Measurements from ENCODE around the gene HAUS7.
A peak's percentile ranks its signal among the peaks of the same experiment; 100 is the strongest.

Gene HAUS7

GRCh38 chrX:153433161-153433680 lies 37.2 kb downstream of the HAUS7 start:
- no peak for DNase-seq

DNA sequence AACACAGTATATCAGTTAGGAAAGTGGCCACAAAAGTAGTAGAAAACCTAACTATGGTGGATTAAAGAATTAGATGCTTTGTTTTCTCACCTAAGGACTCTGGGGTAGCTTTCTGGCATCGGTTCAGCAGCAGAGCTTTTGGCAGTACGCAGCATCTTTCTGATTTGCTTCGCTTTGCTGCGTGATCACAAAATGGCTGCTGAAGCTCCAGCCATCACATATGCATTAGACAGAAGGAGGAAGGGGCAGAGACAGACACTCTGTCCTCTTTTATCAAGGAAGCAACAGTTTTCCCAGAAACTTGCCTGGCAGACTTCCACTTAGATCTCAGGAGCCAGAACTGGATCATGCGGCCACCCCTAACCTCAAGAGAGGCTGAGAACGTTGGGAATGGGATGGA lies 39.6 kb downstream of the HAUS7 start:
- DNase-seq: no peak

GRCh38 chrX:153426204-153426603 lies 44.2 kb downstream of the HAUS7 start:
- DNase-seq: no peak

DNA sequence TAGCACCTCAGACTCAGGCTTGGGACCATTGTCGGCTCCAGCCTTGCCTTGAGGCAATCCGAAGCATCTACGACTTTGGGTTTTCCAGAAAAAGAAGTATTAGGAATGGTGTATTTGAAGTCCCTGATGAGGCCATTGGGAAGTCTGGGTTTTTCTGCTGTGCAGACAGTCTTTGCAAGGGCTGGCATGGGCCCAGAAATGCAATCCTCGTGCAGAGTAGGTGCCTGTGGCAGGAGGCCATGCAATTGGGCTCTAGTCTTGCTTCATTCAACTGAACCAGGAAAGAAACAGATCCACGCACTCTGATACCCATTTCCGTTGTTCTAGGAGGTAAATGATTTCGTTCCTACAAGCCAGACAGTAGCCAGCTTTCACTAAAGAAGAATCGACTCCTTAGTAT lies 46.7 kb downstream of the HAUS7 start:
- DNase-seq: no peak

GRCh38 chrX:153421856-153422255 lies 48.5 kb downstream of the HAUS7 start:
- DNase-seq: no peak

GRCh38 chrX:153420851-153421599 lies 49.4 kb downstream of the HAUS7 start:
- no peak for DNase-seq

DNA sequence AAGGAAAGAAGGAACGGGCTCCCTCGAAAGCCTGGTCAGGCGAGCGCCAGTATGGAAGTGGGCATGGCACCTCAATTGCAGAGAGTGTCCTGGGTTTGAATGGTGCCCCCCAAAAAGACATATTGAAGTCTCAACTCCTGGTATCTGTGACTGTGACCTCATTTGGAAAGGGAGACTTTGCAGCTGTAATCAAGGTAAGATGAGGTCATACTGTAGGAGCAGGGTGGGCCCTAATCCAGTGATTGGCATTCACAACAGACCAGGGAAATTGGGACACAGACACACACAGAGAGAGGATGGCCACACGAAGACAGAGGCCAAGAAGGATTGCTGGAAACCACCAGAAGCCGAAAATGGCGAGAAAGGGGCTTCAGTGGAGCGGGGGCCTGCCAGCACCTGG lies 52.7 kb downstream of the HAUS7 start:
- DNase-seq: no peak

GRCh38 chrX:153416781-153417450 lies 53.5 kb downstream of the HAUS7 start:
- DNase-seq: no peak

DNA sequence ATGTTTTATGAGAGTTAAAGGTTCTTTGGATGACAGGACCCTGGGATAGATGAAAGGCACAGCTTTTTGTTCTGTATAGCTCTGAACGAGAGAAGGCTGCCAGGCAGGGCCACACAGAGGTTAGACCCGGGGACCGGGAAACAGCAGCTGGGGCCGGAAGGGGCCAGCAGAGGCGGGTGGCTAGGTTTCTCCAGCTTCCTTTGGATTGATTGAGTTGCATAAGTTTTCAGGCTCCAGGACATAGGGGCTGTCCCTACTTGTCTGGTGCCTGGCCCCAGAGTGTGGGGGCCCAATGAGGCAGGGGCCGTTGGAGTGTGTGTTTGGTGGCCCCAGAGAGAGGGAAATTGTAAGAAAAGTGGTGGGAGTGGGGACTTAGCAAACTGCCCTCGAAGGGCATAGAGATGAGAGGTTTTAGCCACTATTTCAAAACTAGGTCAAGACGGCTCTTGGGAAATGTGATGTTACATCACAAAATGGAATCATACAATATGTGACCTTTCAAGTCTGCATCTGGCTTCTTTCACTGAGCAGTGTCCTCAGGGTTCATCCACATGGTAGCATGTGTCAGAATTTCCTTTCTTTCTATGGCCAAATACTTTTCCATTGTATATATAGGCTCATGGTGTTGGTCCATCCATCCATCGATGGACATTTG lies 55.4 kb downstream of the HAUS7 start:
- DNase-seq: no peak

DNA sequence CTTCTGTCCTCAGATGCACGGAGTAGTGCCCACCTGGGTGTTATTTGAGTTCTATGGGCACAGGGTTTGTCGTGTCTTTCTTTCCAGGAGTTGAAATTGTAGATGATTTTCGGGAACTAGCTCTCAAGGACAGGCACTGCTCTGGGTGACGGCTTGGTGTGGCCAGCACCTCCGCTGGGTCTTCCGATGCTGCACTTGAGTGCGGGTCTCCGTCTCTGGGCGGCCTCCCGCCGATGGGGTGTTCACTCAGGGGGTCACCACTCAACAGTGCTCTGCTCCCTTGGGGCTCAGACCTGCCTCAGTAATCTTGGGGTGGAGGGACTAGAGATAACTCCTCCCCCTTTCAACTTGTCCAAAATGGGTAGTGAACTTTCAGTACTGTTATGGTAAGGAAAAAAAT lies 56.6 kb downstream of the HAUS7 start:
- no peak for DNase-seq

DNA sequence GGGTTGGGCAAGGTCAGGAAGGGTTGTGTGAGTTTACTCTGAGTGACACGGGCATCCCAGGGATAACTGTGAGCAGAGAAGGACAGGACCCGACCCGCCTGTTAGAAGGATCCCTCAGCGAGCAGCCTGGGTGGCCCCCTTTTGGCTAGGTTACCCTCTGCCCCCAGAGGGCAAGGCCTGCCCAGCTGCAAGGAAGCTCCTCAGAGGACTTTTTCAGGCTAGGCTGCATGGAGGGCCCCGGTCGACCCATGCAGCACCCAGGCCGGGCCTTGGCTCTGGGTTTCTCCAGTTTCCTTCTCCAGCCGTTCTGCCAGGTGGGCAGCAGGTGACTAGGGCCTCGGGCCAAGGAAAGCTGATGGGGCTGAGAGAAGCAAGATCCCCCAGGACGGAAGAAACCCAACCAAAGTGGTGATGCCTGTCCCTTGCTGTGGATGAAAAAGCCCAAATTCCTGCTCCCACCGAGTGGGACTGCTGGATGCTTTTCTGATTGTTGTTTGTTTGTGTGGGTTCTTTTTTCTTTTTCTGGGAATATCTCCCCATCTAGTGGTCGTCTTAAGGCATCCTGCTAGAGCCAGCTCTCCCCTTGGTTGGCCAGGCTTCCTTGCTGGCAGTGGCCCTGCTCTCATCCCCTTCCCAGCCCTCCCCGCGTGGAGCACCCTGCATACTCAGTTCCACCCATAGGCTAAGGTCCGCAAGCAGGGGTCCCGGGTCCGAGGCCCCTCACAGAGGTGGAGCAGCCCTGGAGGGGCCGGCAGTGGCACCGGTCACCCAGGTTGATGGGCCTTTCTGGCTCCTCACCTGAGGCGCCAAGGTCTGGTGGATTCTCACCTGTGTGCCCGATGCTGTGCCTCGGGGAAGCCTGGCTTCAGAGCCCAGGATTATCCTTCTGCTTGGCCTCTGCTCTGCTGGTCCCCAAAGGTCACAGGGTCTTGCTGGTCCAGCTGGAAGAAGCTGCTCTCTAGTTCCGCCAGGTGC lies 57.3 kb downstream of the HAUS7 start:
- DNase-seq: no peak

DNA sequence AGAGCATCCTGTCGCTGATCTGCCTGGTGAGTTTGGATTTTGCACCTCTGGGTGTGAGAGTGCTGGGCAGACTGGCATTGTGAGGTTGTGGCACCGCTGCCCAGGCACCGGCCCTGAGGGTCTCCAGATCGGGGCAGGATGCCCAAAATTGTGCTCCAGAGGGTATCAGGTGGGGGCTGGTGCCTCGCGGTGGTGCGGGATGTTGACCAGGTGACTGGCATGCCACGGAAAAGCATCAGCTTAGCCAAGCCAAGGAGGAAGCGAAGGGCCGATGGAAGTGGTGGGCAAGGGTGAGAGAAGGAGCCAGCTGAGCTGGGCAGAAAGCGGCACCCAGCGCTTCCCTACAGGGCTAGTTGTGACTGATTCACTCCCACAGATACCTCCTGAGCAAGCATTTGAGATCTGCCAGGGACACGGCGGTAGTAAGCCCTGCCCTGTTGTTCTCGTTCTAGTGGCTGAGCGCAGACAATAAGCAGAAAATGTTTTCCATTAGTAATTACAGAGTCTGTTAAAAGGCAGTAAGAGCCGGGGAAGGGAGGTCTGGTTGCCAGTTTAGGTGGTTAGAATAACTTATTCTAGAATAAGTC lies 58.3 kb downstream of the HAUS7 start:
- DNase-seq: no peak

DNA sequence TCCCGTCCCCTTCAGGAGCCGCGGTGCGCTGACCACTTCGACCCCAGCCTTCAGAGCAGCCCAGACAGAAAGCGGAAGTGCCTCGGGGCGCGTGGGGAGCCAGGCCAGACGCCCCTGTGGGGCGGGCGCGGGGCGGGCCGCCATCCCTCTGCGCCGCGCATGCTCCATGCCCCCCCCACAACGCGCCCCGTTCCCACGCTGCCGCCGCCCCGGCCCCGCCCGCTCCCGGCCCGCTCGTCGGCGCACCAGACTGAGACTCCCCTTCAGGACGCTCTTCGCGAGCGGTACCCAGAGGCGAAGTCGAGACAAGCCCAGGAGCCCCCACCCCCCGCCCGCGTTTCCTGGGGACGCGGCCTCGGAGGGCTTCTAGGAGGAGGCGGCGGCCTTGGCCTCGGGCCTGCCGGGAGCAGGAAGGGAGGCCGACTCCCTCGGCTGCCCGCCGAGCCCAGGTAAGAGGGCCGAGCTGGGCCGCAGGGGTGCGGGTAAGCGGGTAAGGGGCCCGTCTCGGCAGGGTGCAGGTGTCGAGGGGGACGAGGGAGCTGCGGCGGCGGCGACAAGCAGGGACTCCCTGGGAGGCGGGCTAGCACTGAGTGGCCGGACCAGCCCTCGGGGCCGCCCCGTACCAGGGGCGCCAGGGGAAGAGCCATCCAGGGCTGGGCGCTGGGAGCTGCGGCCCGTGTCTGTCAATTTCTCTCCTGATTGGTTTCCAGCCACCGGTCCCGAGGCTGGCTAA lies 59.0 kb downstream of the HAUS7 start, which contains the start of gene ZFP92:
Gene ZFP92, plus strand, starts transcription at position 218 of the 733 bp plus-strand sequence. CDS start 6,851 bp downstream, outside the sequence.
- peak in 1 of 2 experiments; percentile 1 for DNase-seq

DNA sequence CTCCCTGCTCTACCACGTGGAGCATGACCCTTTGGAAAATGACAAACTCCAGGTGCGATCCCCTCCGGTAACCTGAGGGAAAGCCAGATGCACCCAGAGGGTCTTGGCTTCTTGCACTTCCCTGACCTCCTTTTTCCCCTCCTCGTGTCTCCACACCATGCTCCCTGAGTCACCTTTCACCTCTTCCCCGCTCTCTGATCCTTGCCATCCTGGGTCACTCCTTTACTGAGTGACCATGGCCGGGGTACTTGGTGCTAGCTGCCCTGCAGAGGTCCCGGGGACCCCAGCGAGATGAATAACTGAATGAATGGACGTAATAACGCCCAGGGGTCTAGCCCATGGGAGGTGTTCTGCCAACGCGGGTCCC lies 59.5 kb downstream of the HAUS7 start:
- DNase-seq: no peak

- DNase-seq: no peak
Measured at GRCh38 chrX:153410373-153410772, 60.0 kb downstream of the HAUS7 start.

- DNase-seq: no peak
Measured at GRCh38 chrX:153409414-153410101, 60.8 kb downstream of the HAUS7 start.

- no peak for DNase-seq
Measured at GRCh38 chrX:153408871-153409351, 61.5 kb downstream of the HAUS7 start.

- DNase-seq: no peak
Measured at GRCh38 chrX:153408221-153408721, 62.1 kb downstream of the HAUS7 start.

- no peak for DNase-seq
Measured at GRCh38 chrX:153407736-153408135, 62.6 kb downstream of the HAUS7 start.

GRCh38 chrX:153406903-153407302 lies 63.5 kb downstream of the HAUS7 start:
- no peak for DNase-seq
